ENCODE data around the gene RIF1.

- TF ChIP-seq YY1 (IDR thresholded peaks at IDR 0.05; ENCODE audit: insufficient read depth, insufficient read length) (no peak), SUZ12 (IDR thresholded peaks at IDR 0.05; ENCODE audit: extremely low read depth, insufficient read depth, insufficient read length) (no peak)
Measured at GRCh38 chr2:151476287-151476686, 66.6 kb downstream of the RIF1 start.
